Renal pelvis (tissue), 4 donors: Measurements from ENCODE around the gene PIGZ. TPM values are rescaled to one million over a fixed set of nuclear protein-coding genes. Genes with fewer than 3 reads are reported as not detected.
"Not testable (repeated sequence)": the region's sequence is repeated elsewhere in the genome, so short reads cannot be mapped to it uniquely, and the experiment has no call there.

Experiments
- DNase-seq: peaks from one replicate; pipeline ENCODE4 v3.0.0-alpha.2; 2013
- polyA plus RNA-seq, 3 donors: library from polyadenylated mRNA; unstranded; fragments of 120-200 nt; gene quantifications; one replicate each; pipeline ENCODE4 v1.2.1, GENCODE V29; 2013; ENCODE audit not compliant: insufficient read length in 3 of 3

The PIGZ gene
- polyA plus RNA-seq, 3 donors, result 0.83 to 2.4 (median 2.2) TPM

DNA sequence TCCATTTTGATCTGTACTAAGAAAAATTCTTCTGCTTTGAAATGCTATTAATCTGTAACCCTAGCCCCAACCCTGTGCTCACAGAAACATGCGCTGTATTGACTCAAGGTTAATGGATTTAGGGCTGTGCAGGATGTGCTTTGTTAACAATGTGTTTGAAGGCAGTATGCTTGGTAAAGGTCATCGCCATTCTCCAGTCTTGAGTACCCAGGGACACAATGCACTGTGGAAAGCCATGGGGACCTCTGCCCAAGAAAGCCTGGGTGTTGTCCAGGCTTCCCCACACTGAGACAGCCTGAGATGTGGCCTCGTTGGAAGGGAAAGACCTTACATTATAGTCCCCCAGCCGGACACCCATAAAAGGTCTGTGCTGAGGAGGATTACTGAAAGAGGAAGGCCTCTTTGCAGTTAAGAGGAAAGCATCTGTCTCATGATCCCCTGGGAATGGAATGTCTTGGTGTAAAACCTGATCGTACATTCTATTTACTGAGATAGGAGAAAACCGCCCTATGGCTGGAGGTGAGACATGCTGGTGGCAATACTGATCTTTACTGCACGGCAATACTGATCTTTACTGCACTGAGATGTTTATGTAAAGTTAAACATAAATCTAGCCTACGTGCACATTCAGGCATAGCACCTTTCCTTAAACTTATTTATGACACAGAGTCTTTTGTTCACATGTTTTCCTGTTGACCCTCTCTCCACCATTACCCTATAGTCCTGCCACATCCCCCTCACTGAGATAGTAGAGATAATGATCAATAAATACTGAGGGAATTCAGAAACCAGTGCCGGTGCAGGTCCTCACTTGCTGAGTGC lies 6.3 kb downstream of the PIGZ start:
- DNase-seq, result no peak

DNA sequence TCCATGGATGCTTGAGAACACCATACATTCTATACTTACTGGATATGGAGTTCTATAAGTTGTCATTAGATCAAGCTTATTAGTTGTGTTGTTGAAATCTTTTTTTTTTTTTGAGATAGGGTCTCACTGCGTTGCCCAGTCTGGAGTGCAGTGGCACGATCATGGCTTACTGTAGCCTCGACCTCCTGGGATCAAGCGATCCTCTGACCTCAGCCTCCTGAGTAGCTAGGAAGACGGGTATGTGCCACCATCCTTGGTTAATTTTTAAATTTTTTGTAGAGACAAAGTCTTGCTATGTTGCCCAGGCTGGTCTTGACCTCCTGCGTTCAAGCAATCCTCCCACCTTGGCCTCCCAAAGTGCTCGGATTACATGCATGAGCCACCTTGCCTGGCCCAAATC lies 13.8 kb downstream of the PIGZ start:
- no peak for DNase-seq

DNA sequence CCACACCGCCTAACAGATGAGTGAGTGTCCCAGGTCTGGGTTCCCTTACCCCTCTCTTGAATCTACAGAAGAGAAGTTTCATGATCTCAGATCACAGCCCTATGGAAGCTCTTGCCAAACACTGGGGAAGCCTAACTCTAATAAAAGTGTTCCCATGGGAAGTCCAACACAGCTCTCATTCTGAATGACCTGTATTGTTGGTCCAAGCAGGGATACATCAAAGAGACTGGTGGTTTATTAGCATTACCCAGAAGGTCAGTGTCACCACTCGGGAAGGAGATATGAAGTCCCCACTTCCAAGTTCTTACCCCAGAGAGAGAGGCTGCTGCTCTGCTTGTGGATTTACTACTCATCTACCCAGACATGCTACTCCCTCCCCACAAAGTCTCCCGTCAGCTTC lies 17.3 kb downstream of the PIGZ start:
- DNase-seq, result no peak

DNA sequence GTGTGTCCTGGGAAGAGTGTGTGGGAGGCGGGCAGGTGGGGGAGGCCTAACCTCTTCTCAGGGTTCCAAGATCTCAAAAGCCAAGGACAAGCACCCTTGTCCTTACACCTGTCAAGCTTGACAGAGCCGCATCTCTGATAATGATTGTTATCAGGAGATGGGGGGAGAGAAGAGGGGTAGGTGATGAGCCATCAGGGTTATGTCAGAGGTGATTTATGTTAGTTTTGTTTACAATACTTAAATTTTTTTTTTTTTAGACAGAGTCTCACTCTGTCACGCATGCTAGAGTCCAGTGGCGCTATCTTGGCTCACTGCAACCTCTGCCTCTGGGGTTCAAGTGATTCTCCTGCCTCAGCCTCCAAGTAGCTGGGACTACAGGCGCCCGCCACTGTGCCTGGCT lies 18.9 kb downstream of the PIGZ start:
- DNase-seq, result no peak

DNA sequence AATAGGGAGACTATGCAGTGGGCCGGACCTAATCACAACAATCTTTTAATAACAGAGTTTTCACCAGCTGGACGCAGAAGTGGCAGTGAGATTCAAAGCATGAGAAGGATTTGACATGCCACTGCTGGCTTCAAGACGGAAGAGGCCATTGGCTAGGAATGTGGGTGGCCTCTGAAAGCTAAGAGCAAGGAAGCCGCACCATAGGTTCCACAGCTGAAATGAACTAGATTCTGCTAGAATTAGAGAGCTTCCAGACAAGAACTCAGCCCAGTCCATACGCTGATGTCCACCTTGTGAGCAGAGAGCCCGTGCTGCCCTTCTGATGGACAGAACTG lies 19.4 kb downstream of the PIGZ start:
- DNase-seq, result no peak

DNA sequence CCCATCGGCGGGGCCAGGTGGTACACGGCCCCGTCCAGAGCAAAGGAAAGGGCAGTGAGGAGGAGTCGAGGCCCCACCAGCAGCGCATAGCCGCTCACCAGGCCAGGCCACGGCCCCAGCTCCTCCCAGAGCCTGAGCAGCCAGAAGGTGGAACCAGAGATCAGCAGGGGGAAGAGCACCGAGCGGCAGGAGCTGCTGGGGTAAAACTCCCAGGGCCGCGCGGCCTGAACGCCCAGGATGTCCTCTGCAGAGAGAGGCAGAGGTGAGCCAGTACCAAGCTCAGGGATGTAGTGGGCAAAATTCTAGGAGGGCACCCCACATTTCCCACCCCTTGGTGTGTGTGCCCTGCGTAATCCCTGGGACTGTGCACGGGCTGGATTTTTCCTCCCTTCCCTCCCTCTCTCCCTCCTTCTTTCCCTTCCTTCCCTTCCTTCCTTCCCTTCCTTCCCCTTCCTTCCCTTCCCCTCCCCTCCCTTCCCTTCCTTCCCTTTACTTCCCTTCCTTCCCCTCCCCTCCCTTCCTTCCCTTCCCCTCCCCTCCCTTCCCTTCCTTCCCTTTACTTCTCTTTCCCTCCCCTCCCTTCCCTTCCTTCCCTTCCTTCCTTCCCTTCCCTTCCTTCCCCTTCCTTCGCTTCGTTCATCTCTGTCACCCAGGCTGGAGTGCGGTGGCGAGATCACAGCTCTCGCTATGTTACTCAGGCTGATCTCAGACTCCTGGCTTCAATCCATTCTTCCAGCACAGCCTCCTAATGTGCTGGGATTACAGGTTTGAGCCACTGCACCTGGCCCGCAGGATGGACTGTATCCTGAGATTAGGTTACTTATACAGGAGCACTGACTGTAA lies 20.0 kb downstream of the PIGZ start:
- no peak for DNase-seq

DNA sequence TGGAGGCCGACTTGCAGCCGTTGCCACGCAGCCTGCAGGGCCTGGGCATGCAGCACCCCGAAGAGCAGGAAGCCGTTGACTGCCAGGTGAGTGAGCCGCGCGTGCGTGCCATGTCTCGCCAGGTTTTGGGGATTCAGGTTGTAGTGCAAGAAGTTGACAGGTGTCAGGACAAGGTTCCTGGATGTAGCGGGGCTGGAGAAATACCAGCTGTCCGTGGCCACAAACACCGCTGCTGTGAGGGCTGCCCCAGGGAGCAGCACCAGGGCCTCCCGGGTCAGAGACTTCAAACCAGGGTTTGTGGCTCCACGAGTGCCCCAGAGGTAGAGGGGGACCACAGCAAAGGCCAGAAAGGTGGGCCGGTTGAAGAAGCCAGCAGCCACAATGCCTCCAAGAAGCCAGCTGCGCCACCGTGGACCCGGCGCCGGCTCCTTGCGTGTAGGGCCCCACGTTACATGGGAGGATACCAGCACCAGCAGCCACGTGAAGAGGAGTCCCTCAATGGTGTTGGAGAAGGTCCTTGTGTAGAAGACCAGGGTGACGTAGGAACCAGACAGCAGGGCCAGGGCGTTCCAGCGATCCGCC lies 20.7 kb downstream of the PIGZ start:
- DNase-seq, result no peak

DNA sequence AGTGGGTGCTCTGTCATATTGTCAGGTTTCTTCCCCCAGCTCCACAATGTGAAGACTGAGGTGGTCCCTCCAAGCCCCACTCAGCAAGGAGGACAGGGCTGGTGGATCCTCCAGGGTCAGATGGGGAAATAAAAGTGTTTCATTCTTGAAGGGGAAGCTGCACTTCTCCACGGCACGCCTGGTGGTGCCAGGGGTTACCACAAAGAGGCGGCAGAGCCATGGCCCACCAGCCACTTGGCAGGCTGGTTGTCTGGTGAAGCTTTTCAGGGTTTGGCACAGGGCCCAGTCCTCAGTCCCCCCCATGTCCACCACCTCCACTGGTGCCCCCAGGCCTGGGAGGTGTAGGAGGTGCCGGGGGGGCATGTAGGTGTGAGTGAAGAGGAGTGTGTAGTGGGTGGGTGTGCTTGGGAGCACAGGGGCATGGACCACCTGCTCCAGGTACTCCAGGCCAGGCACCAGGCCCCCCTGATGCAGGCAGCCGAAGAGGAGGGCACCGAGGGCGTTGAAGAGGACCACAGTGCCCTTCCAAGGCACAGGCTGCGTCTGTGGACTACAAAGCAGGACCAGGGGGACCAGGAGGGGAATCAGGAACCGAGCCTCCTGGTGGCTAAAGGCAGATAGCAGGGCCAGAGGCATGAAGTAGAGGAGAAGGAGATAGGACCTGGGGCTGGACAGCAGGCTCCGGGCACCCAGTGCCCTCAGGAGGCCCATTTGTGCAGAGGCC lies 21.3 kb downstream of the PIGZ start:
- DNase-seq, result no peak

DNA sequence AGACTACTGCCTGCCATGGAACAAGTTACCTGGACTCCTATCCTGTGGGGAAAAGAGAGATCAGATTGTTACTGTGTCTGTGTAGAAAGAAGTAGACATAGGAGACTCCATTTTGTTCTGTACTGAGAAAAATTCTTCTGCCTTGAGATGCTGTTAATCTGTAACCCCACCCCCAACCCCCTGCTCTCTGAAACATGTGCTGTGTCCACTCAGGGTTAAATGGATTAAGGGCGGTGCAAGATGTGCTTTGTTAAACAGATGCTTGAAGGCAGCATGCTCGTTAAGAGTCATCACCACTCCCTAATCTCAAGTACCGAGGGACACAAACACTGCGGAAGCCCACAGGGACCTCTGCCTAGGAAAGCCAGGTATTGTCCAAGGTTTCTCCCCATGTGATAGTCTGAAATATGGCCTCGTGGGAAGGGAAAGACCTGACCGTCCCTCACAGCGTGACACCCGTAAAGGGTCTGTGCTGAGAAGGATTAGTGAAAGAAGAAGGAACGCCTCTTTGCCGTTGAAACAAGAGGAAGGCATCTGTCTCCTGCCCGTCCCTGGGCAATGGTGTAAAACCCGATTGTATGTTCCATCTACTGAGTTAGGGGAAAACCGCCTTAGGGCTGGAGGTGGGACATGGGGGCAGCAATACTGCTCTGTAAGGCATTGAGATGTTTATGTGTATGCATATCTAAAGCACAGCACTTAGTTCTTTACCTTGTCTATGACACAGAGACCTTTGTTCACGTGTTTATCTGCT lies 24.4 kb downstream of the PIGZ start:
- not testable (repeated sequence) for DNase-seq

DNA sequence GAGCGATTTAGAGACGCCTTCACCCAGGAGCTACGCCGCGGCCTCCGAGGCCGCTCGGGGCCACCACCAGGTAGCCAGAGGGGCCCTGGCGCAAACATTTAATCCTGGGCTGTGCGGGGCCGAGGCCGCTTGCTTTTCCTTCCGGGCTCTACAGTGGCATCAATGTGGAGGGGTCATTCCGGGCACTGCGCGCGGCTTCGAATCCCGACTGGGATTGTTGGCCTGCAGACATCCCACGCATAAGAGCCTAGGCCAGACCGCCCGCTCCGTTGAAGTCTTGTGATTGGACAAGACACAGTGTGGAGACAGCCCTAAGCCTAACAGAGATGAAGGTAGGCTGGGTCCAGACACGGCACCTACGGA lies 25.7 kb downstream of the PIGZ start:
- no peak for DNase-seq

DNA sequence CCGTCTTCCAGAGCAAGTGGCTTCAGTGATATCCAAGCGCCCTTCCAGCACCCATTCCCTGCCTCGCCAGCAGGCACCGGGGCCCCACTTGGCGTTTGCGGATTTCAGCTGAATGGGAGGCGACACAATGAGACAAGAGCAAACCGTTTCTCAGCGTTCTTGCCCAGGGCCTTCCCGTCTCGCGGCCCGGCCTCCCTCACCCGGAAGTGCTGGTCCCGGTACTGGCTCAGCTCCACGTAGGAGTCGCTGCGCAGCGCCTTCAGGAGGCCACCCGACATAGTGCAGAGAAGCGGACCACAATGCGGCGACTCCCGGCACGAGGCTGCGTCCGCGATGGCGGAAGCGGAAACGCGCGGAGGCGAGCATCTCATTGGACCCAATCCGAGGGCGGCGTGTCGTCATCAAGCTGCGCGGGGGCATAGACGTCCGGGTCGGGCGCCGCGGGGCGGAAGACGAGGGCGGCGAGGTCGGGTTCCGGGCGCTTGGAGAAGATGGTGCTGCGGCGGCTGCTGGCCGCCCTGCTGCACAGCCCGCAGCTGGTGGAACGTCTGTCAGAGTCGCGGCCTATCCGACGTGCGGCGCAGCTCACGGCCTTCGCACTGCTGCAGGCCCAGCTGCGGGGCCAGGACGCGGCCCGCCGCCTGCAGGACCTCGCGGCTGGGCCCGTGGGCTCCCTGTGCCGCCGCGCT lies 26.3 kb downstream of the PIGZ start, which contains the start of gene NCBP2:
TSS of gene NCBP2 (minus strand) at position 303 of the 689 bp plus-strand sequence. CDS start at position 278, 25 bp downstream.
- peak; percentile 97 for DNase-seq

DNA sequence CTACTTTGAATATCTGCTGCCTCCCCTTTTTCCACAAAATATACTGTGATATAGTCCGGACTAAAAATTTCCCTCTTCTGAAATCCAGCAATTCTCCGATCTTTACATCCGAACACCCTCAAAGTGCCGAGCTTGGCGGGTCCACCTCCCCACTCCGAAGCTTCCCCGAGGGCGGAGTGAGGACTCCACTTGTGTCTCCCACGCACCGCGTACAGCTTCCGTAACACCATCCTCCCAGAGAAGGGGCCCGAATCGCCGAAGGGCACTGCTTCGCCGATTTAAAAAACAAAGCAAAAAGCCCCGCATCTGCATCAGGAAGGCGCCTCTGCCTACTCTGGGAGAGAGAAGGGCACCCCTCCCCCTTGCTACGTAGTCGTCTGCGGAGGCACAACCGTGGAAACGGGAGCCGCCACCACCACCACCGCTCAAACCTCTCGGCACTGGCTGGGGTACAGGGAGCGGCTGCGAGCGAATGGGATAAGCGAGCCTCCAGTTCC lies 26.9 kb downstream of the PIGZ start:
- DNase-seq, result peak; percentile 40

DNA sequence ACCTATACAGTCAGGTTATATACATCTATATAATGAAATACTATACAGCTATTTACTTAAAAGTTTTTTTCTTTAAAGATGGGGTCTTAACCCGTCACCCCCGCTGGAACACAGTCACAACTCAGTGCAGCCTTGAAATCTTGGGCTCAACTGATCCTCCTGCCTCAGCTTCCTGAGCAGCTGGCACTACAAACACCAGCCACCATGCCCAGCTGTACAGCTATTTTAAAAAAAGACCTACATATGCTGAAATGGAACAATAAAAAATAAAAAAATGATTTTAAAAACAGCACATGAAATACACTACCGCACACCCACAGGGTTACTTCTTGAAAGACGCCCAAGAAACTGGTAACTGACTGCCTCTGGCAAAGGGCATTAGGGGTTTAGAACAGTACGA lies 30.1 kb downstream of the PIGZ start:
- no peak for DNase-seq

DNA sequence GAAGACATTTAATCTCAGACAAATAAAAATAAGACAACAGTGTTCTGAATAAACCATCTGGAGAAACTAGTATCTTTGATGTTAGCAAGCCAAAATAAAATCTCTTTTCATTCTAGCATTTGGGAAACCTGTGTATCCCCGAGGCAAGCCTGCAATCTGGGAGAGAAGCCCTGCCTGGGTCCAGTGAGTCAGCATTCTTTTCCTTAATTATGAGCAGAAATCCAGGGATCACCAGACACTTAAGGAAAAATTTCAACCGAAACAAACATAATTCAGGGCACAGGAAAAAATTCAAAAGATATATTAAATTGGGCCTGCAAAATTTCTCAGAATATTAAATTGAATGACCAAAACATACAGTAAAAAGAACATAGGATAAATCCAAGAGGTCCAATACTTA lies 30.5 kb downstream of the PIGZ start:
- DNase-seq, result no peak

DNA sequence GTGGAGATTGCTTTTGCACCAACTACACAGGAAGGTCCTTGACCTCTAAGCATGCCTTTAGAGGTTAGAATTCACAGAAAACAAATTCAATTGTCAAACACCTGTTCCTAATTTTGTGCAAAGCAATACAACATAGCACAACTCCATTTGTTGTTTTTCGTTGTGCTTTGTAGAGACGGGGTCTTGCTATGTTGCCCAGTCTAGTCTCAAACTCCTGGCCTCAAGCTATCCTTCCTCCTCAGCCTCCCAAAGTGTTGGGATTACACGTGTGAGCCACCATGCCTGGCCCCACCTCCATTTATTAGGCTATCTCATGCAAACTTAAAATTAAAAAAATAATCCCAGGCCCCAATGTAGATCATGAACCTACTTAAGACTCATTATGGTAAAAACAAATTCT lies 32.3 kb downstream of the PIGZ start:
- DNase-seq, result no peak

DNA sequence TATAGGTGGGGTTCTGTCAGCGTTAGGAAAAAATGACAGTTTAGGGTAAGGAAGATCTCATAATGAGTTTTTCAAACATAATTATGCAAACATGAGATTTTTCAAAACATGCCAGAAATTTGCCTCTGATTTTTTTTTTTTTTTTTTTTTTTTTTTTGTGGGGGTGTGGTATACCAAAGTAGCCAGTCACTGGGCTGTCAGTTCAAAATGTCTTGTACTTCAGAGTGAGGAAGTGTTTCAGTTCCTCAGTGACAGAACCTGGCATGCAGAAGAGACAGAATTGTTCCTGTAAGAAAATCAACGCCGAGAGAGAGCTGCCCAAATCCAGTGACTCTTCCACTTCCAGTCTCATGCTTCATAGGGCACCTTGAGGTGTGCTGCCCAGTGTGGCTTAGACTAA lies 36.0 kb downstream of the PIGZ start:
- DNase-seq, result no peak

DNA sequence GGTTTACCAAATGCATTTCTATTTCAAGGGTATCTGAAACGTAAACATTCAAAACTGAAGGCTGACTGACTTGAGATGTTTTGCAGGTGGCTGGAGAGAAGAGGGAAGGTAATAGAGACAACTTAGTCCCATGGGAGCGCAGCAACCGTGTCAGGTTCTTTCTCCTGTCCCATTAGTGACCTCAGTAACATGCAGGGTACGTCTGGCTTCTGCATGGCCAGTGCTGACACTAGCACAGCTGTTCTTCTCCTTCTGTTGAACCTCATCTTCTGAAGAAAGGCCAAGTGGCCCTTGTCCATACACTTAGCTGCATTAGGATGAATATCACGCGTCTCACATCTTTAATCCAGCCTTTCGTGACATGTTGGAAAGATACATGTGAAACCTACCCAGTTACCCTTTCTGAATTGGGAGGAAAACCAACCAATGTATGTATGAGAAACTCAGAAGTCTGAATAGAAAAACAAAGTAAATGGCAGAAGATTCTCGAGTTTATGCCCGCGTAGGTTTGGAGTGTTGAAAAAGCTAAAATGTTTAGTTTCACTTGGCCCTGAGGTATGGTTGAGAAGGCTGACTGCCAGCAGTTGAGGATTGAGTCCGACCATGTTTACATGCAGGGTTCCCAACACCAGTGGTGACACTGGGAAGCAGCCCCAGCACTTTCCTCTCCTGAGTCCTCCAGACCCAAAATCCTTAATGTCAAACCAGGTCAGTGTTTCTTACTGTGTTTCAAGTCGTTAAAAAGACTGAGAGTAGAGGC lies 36.6 kb downstream of the PIGZ start:
- no peak for DNase-seq

DNA sequence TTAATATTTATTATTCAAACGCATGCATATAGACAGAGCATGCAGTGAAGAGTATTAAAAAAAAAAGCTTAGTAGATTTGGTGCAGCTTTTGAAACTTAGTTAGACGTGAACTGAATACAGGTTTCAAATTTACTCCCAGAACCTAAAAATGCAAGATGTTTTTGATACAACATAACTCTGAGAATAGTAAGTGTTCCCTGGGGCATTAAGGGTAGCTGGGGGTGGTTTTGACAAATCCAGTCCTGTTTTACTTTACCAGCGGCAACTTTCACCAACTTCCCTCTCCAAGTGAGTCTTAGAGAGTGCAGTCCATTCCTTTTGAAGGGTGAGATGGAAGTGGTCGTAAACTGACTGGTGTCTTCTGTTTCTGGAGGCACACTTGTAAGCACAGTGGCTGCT lies 37.5 kb downstream of the PIGZ start:
- DNase-seq, result no peak

DNA sequence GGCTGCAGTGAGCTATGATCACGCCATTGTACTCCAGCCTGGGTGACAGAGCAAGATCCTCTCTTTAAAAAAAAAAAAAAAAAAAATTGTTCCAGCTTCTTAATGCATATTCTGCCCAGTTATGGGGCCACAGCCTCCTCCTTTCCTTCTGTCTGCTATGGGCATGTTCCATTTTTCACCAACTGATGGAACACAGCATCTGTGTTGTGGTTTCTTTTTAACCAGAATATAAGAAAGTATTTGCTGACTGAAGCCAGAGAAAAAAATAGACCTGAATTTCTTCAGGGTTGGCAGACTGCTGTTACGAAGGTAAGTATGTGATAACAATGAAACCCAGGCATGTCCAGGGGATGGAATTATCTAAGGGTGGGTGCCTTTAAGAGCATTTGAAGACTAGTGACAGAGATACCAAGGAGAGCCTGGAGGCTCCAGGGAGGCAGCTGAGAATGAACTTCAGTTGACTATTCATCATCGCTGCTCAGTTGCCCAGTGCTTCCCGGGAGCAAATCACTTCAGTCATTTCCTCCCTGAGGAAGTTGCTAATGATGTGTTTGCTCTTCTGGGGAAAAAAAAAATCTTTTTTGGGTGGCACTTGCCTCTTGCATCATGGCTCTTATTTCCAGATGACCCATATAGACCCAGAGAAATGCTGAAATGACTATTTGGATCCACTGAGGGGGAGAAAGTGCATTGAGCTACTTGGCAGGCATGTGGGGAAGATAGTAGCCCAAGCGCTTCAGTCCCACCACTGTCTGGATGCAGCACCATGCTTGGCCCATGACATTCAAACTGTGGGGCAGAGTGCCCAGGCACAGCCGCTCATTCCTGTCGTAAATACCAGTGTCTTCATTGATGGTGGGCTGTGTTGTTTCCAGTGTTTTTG lies 40.8 kb downstream of the PIGZ start:
- DNase-seq, result no peak
